Measurements from ENCODE around the gene JAM3.

JAM3 gene

DNA sequence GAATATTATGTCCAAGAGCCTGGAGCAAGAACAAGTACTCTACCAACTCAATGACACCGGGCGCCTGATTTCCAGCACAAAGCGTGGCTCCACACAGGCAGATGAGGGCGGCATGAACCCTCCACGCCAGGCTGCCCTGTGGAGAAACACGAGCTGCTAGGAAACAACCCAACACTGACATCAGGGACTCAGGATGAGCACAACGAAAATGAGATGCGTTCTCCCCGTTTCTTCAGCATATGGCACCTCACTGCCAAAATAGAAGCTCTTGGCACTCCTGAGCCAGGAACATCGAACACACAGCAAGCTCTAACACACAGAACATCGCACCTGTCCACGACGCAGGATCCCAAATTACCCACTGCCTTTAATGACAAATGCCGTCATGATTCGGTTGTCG is 86.6 kb downstream of the JAM3 start:
- Histone ChIP-seq H3K4me1 (ENCODE audit: control insufficient read depth, low read depth, low read length) (no peaks in the 10 kb centered on the region), H3K36me3 (ENCODE audit: control insufficient read depth, low read depth, low read length) (peaks cover 79% of the 10 kb centered on the region), H3K9ac (ENCODE audit: low read length) (no peak overlapping the region), H3K9me3 (ENCODE audit: control insufficient read depth, low read depth, low read length) (no peaks in the 10 kb centered on the region), H3K4me3 (ENCODE audit: low read length) (no peak overlapping the region), H3K27ac (ENCODE audit: low read length) (no peak overlapping the region), H3K27me3 (ENCODE audit: control insufficient read depth, insufficient read depth, low read length) (no peaks in the 10 kb centered on the region)

- Histone ChIP-seq H3K4me1 (ENCODE audit: control insufficient read depth, low read depth, low read length) (no peaks in the 10 kb centered on the region), H3K9ac (ENCODE audit: low read length) (no peak overlapping the region), H3K4me3 (ENCODE audit: low read length) (no peak overlapping the region), H3K27me3 (ENCODE audit: control insufficient read depth, insufficient read depth, low read length) (no peaks in the 10 kb centered on the region), H3K27ac (ENCODE audit: low read length) (no peak overlapping the region), H3K36me3 (ENCODE audit: control insufficient read depth, low read depth, low read length) (peaks cover 79% of the 10 kb centered on the region), H3K9me3 (ENCODE audit: control insufficient read depth, low read depth, low read length) (peaks cover 5% of the 10 kb centered on the region)
These were observed 87.3 kb downstream of the JAM3 start for GRCh38 chr11:134155946-134156865.

DNA sequence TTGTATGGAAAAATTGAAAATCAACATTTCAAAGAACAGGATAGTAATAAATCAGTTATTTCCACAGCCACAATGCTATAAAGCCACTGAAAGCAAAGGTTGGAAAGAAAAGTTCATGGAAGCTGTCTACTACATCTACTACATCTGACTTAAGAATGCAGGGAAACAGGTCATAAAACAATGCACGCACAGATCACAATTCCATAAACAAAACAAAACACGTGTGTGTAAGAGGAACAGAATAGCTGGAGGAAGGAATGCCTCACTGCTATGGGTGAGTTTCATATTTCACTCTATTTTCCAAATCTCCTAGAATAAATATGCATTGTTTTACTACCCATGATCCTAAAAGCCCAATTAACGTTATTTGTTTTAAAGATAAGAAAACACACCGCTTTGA is 88.6 kb downstream of the JAM3 start:
- no peaks in the 10 kb centered on the region for H3K4me1 ChIP-seq (ENCODE audit: control insufficient read depth, low read depth, low read length)
- H3K4me3 ChIP-seq (ENCODE audit: low read length) = no peak overlapping the region
- H3K36me3 ChIP-seq (ENCODE audit: control insufficient read depth, low read depth, low read length) = peaks cover 80% of the 10 kb centered on the region
- H3K27me3 ChIP-seq (ENCODE audit: control insufficient read depth, insufficient read depth, low read length) = no peaks in the 10 kb centered on the region
- peaks cover 17% of the 10 kb centered on the region for H3K9me3 ChIP-seq (ENCODE audit: control insufficient read depth, low read depth, low read length)
- no peak overlapping the region for H3K27ac ChIP-seq (ENCODE audit: low read length)
- no peak overlapping the region for H3K9ac ChIP-seq (ENCODE audit: low read length)

- H3K9me3 ChIP-seq (ENCODE audit: control insufficient read depth, low read depth, low read length) = peaks cover 23% of the 10 kb centered on the region
- H3K36me3 ChIP-seq (ENCODE audit: control insufficient read depth, low read depth, low read length) = peaks cover 80% of the 10 kb centered on the region
- H3K27ac ChIP-seq (ENCODE audit: low read length) = no peak overlapping the region
- no peak overlapping the region for H3K4me3 ChIP-seq (ENCODE audit: low read length)
- no peaks in the 10 kb centered on the region for H3K27me3 ChIP-seq (ENCODE audit: control insufficient read depth, insufficient read depth, low read length)
- H3K9ac ChIP-seq (ENCODE audit: low read length) = no peak overlapping the region
- H3K4me1 ChIP-seq (ENCODE audit: control insufficient read depth, low read depth, low read length) = no peaks in the 10 kb centered on the region
These were observed 89.2 kb downstream of the JAM3 start for GRCh38 chr11:134158023-134158422.

- no peak overlapping the region for H3K4me3 ChIP-seq (ENCODE audit: low read length)
- no peaks in the 10 kb centered on the region for H3K4me1 ChIP-seq (ENCODE audit: control insufficient read depth, low read depth, low read length)
- peaks cover 85% of the 10 kb centered on the region for H3K36me3 ChIP-seq (ENCODE audit: control insufficient read depth, low read depth, low read length)
- H3K27ac ChIP-seq (ENCODE audit: low read length) = no peak overlapping the region
- peaks cover 39% of the 10 kb centered on the region for H3K9me3 ChIP-seq (ENCODE audit: control insufficient read depth, low read depth, low read length)
- H3K9ac ChIP-seq (ENCODE audit: low read length) = no peak overlapping the region
- no peaks in the 10 kb centered on the region for H3K27me3 ChIP-seq (ENCODE audit: control insufficient read depth, insufficient read depth, low read length)
These were observed 90.8 kb downstream of the JAM3 start for GRCh38 chr11:134159652-134160051.

DNA sequence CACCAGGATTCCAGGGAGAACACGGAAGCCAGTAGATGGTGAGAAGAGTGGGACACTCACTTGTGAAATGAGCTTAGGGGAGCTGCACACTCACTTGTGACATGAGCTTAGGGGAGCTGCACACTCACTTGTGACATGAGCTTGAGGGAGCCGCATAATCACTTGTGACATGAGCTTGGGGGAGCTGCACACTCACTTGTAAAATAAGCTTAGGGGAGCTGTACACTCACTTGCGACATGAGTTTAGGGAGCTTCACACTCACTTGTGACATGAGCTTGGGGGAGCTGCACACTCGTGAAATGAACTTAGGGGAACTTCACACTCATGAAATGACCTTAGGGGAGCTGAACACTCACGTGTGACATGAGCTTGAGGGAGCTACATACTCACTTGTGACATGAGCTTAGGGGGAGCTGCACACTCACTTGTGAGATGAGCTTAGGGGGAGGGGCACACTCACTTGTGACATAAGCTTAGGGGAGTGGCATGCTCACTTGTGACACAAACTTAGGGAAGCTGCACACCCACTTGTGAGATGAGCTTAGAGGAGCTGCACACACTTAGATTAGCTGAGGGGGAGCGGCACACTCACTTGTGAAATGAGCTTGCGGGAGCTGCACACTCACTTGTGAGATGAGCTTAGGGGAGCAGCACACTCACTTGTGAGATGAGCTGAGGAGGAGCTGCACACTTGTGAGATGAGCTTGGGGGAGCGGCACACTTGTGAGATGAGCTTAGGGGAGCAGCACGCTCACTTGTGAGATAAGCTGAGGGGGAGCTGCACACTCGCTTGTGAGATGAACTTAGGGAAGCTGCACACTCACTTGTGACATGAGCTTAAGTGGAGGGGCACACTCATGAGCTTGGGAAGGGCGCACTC is 95.9 kb downstream of the JAM3 start:
- Histone ChIP-seq H3K27me3 (ENCODE audit: control insufficient read depth, insufficient read depth, low read length) (no peaks in the 10 kb centered on the region), H3K27ac (ENCODE audit: low read length) (no peak overlapping the region), H3K36me3 (ENCODE audit: control insufficient read depth, low read depth, low read length) (peaks cover 74% of the 10 kb centered on the region), H3K9me3 (ENCODE audit: control insufficient read depth, low read depth, low read length) (peaks cover 77% of the 10 kb centered on the region), H3K9ac (ENCODE audit: low read length) (no peak overlapping the region), H3K4me1 (ENCODE audit: control insufficient read depth, low read depth, low read length) (no peaks in the 10 kb centered on the region), H3K4me3 (ENCODE audit: low read length) (peak overlapping the region; percentile 40)

DNA sequence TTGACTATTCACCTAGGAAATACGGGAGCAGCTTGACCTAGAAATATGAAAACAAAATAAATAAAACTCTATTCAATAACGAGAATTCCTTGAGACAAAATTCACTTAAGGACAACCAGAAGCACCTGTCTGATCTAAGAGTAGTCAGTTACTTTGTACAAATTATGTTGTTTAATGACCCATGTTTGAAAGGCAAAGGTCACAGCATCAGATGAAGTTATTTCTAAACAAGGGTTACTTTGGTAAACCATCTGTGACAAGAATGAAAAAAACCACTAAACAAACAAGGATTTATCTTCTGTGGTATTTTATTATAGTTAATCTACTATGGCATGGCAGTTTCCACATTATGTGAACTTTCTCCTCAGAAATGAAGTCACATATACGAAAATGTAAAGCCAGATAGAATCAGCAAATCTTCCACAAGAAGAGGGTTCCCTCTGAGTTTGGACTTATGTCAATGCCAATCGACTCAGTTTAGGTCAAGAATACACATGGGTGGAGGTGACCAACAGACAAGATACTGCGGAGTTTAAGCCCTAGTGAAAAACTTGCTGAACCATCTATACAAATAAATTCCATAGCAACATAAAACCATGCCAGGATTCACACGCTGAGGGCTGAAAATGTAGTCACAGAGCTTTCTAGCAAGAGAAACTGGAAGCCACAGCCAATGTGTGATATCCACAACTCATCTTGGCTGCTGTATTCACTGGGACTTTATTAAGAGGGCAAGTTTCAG is 101.5 kb downstream of the JAM3 start:
- H3K9me3 ChIP-seq (ENCODE audit: control insufficient read depth, low read depth, low read length) = peaks cover 55% of the 10 kb centered on the region
- peaks cover 71% of the 10 kb centered on the region for H3K36me3 ChIP-seq (ENCODE audit: control insufficient read depth, low read depth, low read length)
- no peak overlapping the region for H3K9ac ChIP-seq (ENCODE audit: low read length)
- H3K27ac ChIP-seq (ENCODE audit: low read length) = no peak overlapping the region
- no peak overlapping the region for H3K4me3 ChIP-seq (ENCODE audit: low read length)
- no peaks in the 10 kb centered on the region for H3K27me3 ChIP-seq (ENCODE audit: control insufficient read depth, insufficient read depth, low read length)
- no peaks in the 10 kb centered on the region for H3K4me1 ChIP-seq (ENCODE audit: control insufficient read depth, low read depth, low read length)

- peaks cover 49% of the 10 kb centered on the region for H3K9me3 ChIP-seq (ENCODE audit: control insufficient read depth, low read depth, low read length)
- no peaks in the 10 kb centered on the region for H3K27me3 ChIP-seq (ENCODE audit: control insufficient read depth, insufficient read depth, low read length)
- no peak overlapping the region for H3K27ac ChIP-seq (ENCODE audit: low read length)
- peaks cover 71% of the 10 kb centered on the region for H3K36me3 ChIP-seq (ENCODE audit: control insufficient read depth, low read depth, low read length)
- H3K4me1 ChIP-seq (ENCODE audit: control insufficient read depth, low read depth, low read length) = no peaks in the 10 kb centered on the region
- no peak overlapping the region for H3K4me3 ChIP-seq (ENCODE audit: low read length)
- H3K9ac ChIP-seq (ENCODE audit: low read length) = no peak overlapping the region
These were observed 102.0 kb downstream of the JAM3 start for GRCh38 chr11:134170919-134171281.

- Histone ChIP-seq H3K36me3 (ENCODE audit: control insufficient read depth, low read depth, low read length) (peaks cover 81% of the 10 kb centered on the region), H3K4me1 (ENCODE audit: control insufficient read depth, low read depth, low read length) (no peaks in the 10 kb centered on the region), H3K9ac (ENCODE audit: low read length) (no peak overlapping the region), H3K27me3 (ENCODE audit: control insufficient read depth, insufficient read depth, low read length) (no peaks in the 10 kb centered on the region), H3K9me3 (ENCODE audit: control insufficient read depth, low read depth, low read length) (peaks cover 49% of the 10 kb centered on the region), H3K4me3 (ENCODE audit: low read length) (no peak overlapping the region), H3K27ac (ENCODE audit: low read length) (no peak overlapping the region)
These were observed 103.1 kb downstream of the JAM3 start for GRCh38 chr11:134171951-134172350.

DNA sequence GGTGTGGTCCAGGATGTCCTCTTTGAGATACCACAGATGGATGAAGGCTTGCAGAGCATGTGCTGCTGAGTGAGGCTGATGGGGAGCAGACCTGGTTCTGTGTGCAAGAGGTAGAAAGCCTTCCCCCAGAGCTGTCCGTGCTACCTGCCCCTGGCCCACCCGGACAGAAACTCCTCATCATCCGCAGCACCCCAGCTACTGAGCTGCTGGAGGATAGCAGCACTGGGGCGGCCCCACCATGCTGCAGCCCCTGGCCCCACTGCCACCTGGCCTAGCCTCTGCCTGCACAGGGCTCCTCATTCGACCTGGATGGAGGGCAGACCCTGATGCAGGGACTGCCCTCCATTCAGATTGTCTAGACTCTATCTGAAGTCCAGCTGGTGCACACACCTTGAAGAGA is 104.4 kb downstream of the JAM3 start:
- peaks cover 38% of the 10 kb centered on the region for H3K9me3 ChIP-seq (ENCODE audit: control insufficient read depth, low read depth, low read length)
- H3K36me3 ChIP-seq (ENCODE audit: control insufficient read depth, low read depth, low read length) = peaks cover 87% of the 10 kb centered on the region
- H3K27me3 ChIP-seq (ENCODE audit: control insufficient read depth, insufficient read depth, low read length) = no peaks in the 10 kb centered on the region

DNA sequence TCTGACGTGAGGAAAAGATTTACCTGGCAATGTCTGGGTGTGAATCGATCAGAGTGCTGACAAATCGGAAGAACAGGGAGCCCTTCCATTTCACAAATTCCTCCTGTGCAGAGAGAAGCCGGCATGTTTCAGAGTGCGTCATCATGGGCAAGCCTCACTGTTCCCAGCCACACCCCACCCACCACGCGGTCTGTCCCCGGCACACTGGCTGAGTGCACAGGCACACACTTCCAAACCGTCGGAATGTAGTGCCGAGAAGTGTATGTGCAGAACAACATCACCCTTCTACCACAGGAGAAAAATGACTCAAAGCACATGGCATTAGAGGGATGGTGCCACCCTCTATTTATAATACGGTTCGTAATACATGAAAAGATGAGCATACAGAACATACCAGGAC is 107.4 kb downstream of the JAM3 start:
- no peaks in the 10 kb centered on the region for H3K27me3 ChIP-seq (ENCODE audit: control insufficient read depth, insufficient read depth, low read length)
- H3K9ac ChIP-seq (ENCODE audit: low read length) = no peak overlapping the region
- H3K4me3 ChIP-seq (ENCODE audit: low read length) = no peak overlapping the region
- H3K27ac ChIP-seq (ENCODE audit: low read length) = no peak overlapping the region
- H3K36me3 ChIP-seq (ENCODE audit: control insufficient read depth, low read depth, low read length) = peaks cover 79% of the 10 kb centered on the region
- H3K4me1 ChIP-seq (ENCODE audit: control insufficient read depth, low read depth, low read length) = no peaks in the 10 kb centered on the region
- peaks cover 10% of the 10 kb centered on the region for H3K9me3 ChIP-seq (ENCODE audit: control insufficient read depth, low read depth, low read length)

More for the DNA sequence above, 104.4 kb downstream of the JAM3 start:
- no peaks in the 10 kb centered on the region for H3K4me1 ChIP-seq (ENCODE audit: control insufficient read depth, low read depth, low read length)
- H3K27ac ChIP-seq (ENCODE audit: low read length) = no peak overlapping the region
- H3K9ac ChIP-seq (ENCODE audit: low read length) = no peak overlapping the region
- no peak overlapping the region for H3K4me3 ChIP-seq (ENCODE audit: low read length)
